ENCODE measurements around the gene HOMEZ.

HOMEZ gene

GRCh38 chr14:23299211-23299957, 13.5 kb upstream of the HOMEZ start:
- peak; percentile 23 for TF ChIP-seq CTCF (IDR thresholded peaks at IDR 0.05; ENCODE audit: insufficient read depth, low read depth, low read length, missing control alignments)
- peak; percentile 60 for DNase-seq (ENCODE audit: low read depth)

GRCh38 chr14:23297611-23298277, 11.8 kb upstream of the HOMEZ start:
- no peak for DNase-seq (ENCODE audit: low read depth)
- H3K4me3 ChIP-seq (ENCODE audit: low read depth, low read length) = no peak overlapping the region
- no peak for TF ChIP-seq CTCF (IDR thresholded peaks at IDR 0.05; ENCODE audit: insufficient read depth, low read depth, low read length, missing control alignments)

More at GRCh38 chr14:23299211-23299957, 13.5 kb upstream of the HOMEZ start:
- H3K4me3 ChIP-seq (ENCODE audit: low read depth, low read length) = peak overlapping the region; percentile 89; the same call in 1 of the 2 replicates

- no peak overlapping the region for H3K4me3 ChIP-seq (ENCODE audit: low read depth, low read length)
- no peak for DNase-seq (ENCODE audit: low read depth)
- TF ChIP-seq CTCF (IDR thresholded peaks at IDR 0.05; ENCODE audit: insufficient read depth, low read depth, low read length, missing control alignments) = no peak
Observed at GRCh38 chr14:23297096-23297495, 11.2 kb upstream of the HOMEZ start.

- no peak overlapping the region for H3K4me3 ChIP-seq (ENCODE audit: low read depth, low read length)
- no peak for TF ChIP-seq CTCF (IDR thresholded peaks at IDR 0.05; ENCODE audit: insufficient read depth, low read depth, low read length, missing control alignments)
- DNase-seq (ENCODE audit: low read depth) = no peak
Observed at GRCh38 chr14:23296012-23296777, 10.3 kb upstream of the HOMEZ start.

GRCh38 chr14:23294734-23295561, 9.0 kb upstream of the HOMEZ start:
- no peak overlapping the region for H3K4me3 ChIP-seq (ENCODE audit: low read depth, low read length)
- DNase-seq (ENCODE audit: low read depth) = peak; percentile 70
- peak; percentile 86 for TF ChIP-seq CTCF (IDR thresholded peaks at IDR 0.05; ENCODE audit: insufficient read depth, low read depth, low read length, missing control alignments)

GRCh38 chr14:23286902-23287479, 1.1 kb upstream of the HOMEZ start:
- peak overlapping the region; percentile 99 for H3K4me3 ChIP-seq (ENCODE audit: low read depth, low read length)
- DNase-seq (ENCODE audit: low read depth) = no peak
- no peak for TF ChIP-seq CTCF (IDR thresholded peaks at IDR 0.05; ENCODE audit: insufficient read depth, low read depth, low read length, missing control alignments)
